HG02588 (cell line): Measurements from ENCODE around the gene GNG2.

Experiments used
- ATAC-seq: cut with Tn5 transposase; IDR thresholded peaks from one replicate; pipeline ENCODE4 v1.9.1; 2021; ENCODE audit warnings: mild to moderate bottlenecking, moderate library complexity; ENCODE audit not compliant: unreplicated experiment

The GNG2 gene

DNA sequence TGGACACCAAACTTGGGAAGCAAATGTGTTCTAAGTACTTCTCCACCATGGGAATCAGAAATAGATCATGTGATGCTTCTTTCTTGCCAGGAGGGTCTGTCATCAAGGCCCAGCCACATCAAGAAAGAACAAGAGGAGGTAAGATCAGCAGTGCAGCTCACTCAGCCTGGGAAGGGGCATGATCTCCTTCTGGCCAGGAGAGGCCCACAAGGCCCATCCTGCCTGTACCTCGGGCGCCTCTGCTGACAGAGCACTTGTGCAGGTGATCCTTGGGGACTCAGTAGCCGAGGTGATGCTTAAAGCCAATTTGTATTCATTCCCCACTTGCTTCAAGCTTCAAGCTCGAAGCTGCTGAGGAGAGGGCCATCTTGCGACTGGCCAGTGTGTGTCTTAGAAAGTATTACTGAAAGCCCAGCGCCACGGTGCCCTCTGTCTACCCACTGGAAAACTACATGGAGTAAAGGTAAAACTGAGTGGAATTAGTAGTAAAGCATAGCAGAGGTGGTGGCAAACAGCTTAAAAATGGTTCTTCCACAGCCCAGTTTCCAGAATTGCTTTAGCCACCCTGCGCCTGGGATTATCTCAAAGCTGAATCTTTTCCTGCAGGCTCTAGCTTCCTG lies 155.1 kb downstream of the GNG2 start:
- no peak for ATAC-seq

DNA sequence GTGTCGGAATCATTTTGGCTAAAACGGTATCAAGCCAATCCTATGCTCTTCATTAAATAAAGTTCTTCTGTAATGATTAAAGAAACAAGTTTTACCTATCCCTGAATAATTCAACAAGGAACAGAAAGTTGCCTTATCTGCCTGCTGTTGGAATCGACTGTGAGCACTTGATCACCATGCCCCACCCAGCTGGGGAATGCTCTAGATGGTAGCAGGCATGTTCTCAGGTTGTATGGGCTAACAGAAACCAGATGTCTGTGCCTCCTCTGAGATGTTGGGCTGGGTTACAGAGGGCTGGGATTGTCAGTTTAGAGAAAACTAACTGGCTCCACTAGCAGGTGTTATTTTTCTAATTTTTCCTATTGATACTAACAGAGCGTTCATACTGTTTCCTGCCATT lies 157.8 kb downstream of the GNG2 start:
- ATAC-seq: no peak

DNA sequence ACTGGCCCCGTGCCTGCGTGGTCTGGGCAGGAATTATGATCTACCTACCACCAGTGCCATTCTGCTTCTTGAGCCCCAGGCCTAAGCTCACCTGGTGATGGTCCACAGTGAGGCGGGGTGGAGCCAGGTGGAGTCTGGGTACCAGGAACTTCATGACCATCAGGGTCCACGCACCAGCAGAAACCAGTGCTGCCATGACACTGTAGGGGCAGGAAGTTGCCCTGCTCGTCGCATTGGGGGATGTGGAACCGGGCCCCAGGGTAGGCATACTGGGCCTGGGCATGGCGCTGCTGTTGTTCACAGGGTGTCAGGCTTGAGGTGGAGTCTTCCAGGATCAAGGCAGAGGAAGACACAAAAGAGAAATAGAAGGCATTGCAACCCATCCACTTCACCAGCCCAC lies 158.6 kb downstream of the GNG2 start:
- ATAC-seq: no peak
